NT2/D1 (cell line): ENCODE results near the gene SGPP1.

Experiments
- SUZ12 ChIP-seq: IDR thresholded peaks from 2 replicates; pipeline ENCODE4 v1.6.1; 2011; ENCODE audit not compliant: insufficient read length, insufficient read depth; ENCODE audit errors: extremely low read depth
- ZNF274 ChIP-seq: IDR thresholded peaks from 2 replicates; pipeline ENCODE4 v1.6.1; 2011; ENCODE audit warnings: mild to moderate bottlenecking, low read depth, low read length

- TF ChIP-seq ZNF274, result no peak
- TF ChIP-seq SUZ12, result no peak
Measured at GRCh38 chr14:63727736-63728728, at the start of gene SGPP1.
